Endodermal cell (in vitro differentiated cells): ENCODE results near the gene MBD6. TPM values are rescaled to one million over a fixed set of nuclear protein-coding genes. Genes with fewer than 3 reads are reported as not detected.
"Not testable (repeated sequence)": the region's sequence is repeated elsewhere in the genome, so short reads cannot be mapped to it uniquely, and the experiment has no call there.

ENCODE experiments used
- DNase-seq: peaks from one replicate; pipeline ENCODE4 v3.0.0-alpha.2; 2017
- H3K27ac ChIP-seq: 2 replicates; pipeline ENCODE4 v1.5.1; 2013; ENCODE audit warnings: mild to moderate bottlenecking, low read depth, low read length, moderate library complexity
- H3K27me3 ChIP-seq: 2 replicates; pipeline ENCODE4 v1.6.1; 2013; ENCODE audit warnings: mild to moderate bottlenecking, low read length, moderate library complexity; ENCODE audit not compliant: insufficient read depth, control insufficient read depth, poor library complexity, severe bottlenecking
- H3K36me3 ChIP-seq: 2 replicates; pipeline ENCODE4 v1.7.0; 2013; ENCODE audit warnings: mild to moderate bottlenecking, low read length, moderate library complexity; ENCODE audit not compliant: control insufficient read depth, insufficient read depth
- H3K4me1 ChIP-seq: one replicate; pipeline ENCODE4 v1.7.0; 2013; ENCODE audit warnings: low read length; ENCODE audit not compliant: control insufficient read depth, insufficient read depth
- H3K4me3 ChIP-seq: 2 replicates; pipeline ENCODE4 v1.5.1; 2013; ENCODE audit warnings: mild to moderate bottlenecking, low read length, moderate library complexity
- H3K9ac ChIP-seq: 2 replicates; pipeline ENCODE4 v1.6.1; 2013; ENCODE audit warnings: mild to moderate bottlenecking, low read length, moderate library complexity; ENCODE audit not compliant: poor library complexity, severe bottlenecking; ENCODE audit errors: extremely low read depth
- H3K9me3 ChIP-seq: 2 replicates; pipeline ENCODE4 v1.6.1; 2013; ENCODE audit warnings: mild to moderate bottlenecking, low read length, moderate library complexity; ENCODE audit not compliant: control insufficient read depth
- H3K27ac Mint-ChIP-seq: 2 replicates; pipeline ENCODE4 v1.8.0; 2020; ENCODE audit warnings: mixed read lengths
- H3K27me3 Mint-ChIP-seq: 2 replicates; pipeline ENCODE4 v1.8.0; 2021; ENCODE audit warnings: mild to moderate bottlenecking, mixed read lengths; ENCODE audit not compliant: insufficient read depth
- H3K36me3 Mint-ChIP-seq: 2 replicates; pipeline ENCODE4 v1.8.0; 2020; ENCODE audit warnings: low read depth, mixed read lengths
- H3K4me1 Mint-ChIP-seq: 2 replicates; pipeline ENCODE4 v1.8.0; 2020; ENCODE audit warnings: mixed read lengths
- H3K4me3 Mint-ChIP-seq: 2 replicates; pipeline ENCODE4 v1.8.0; 2020; ENCODE audit warnings: mild to moderate bottlenecking, moderate library complexity, mixed read lengths
- H3K9me3 Mint-ChIP-seq: 2 replicates; pipeline ENCODE4 v1.8.0; 2020; ENCODE audit warnings: mild to moderate bottlenecking, mixed read lengths
- CTCF ChIP-seq: fragments of 200-600 bp; sonication (generic); conservative IDR thresholded peaks from 2 replicates; pipeline ENCODE4 v1.5.0; 2021; ENCODE audit warnings: antibody characterized with exemption, mild to moderate bottlenecking
- WGBS, 2 experiments: methylation state at CpG; one replicate each; pipeline versions ENCODE4 v1.1.5 to v1.1.7; 2013; ENCODE audit warnings: missing lambda C conversion rate in 2 of 2, mixed read lengths in 1 of 2; ENCODE audit not compliant: insufficient coverage in 1 of 2, insufficient read length in 1 of 2; 5-methylcytosine and 5-hydroxymethylcytosine counted together
- total RNA-seq, 2 donors: library from RNA; stranded (reverse); fragmentation: NEBNext Ultra II Directional in 1 of 2; extraction: Animal tissue kit (Norgen Biotek cat#: 25700) in 1 of 2; gene quantifications; 2 replicates in 1 of 2; 3 replicates in 1 of 2; pipeline ENCODE4 v1.2.1, GENCODE V29; 2021

MBD6 gene
- total RNA-seq, 2 donors from 2014 or later, result 49.2 to 88.2 TPM

- DNase-seq, result no peak
- H3K4me3 ChIP-seq, result no peak overlapping the region
- no peaks in the 10 kb centered on the region for H3K27me3 Mint-ChIP-seq
- no peaks in the 10 kb centered on the region for H3K9me3 ChIP-seq
- H3K4me1 ChIP-seq, result peaks cover 10% of the 10 kb centered on the region
- TF ChIP-seq CTCF, result no peak
- H3K4me3 Mint-ChIP-seq, result no peak overlapping the region
- no peak overlapping the region for H3K27ac ChIP-seq
- no peak overlapping the region for H3K9ac ChIP-seq
- peaks cover 88% of the 10 kb centered on the region for H3K36me3 Mint-ChIP-seq
- H3K4me1 Mint-ChIP-seq, result peaks cover 26% of the 10 kb centered on the region
- peaks cover 12% of the 10 kb centered on the region for H3K9me3 Mint-ChIP-seq
- no peak overlapping the region for H3K27ac Mint-ChIP-seq
- WGBS, 2 experiments, result 96 to 100% methylated on average over 4 to 5 of the region's 5 CpGs
- H3K36me3 ChIP-seq, result peaks cover 94% of the 10 kb centered on the region
- H3K27me3 ChIP-seq, result no peaks in the 10 kb centered on the region
Measured at GRCh38 chr12:57513266-57513665, 9.4 kb upstream of the MBD6 start.

- not testable (repeated sequence) for H3K4me3 ChIP-seq, H3K27ac Mint-ChIP-seq, H3K27ac ChIP-seq, DNase-seq, H3K9me3 Mint-ChIP-seq, H3K9ac ChIP-seq, H3K4me3 Mint-ChIP-seq, H3K27me3 Mint-ChIP-seq, H3K27me3 ChIP-seq, H3K9me3 ChIP-seq
- 97 to 98% methylated on average over 5 to 6 of the region's 6 CpGs for WGBS, 2 experiments
- peaks cover 29% of the 10 kb centered on the region for H3K4me1 Mint-ChIP-seq
- peaks cover 87% of the 10 kb centered on the region for H3K36me3 Mint-ChIP-seq
- H3K36me3 ChIP-seq, result peaks cover 95% of the 10 kb centered on the region
- H3K4me1 ChIP-seq, result peaks cover 10% of the 10 kb centered on the region
Measured at GRCh38 chr12:57513677-57514076, 8.9 kb upstream of the MBD6 start.

- H3K4me3 Mint-ChIP-seq, DNase-seq, H3K9me3 Mint-ChIP-seq, H3K27me3 ChIP-seq, H3K9me3 ChIP-seq, H3K4me3 ChIP-seq, H3K9ac ChIP-seq, H3K27ac ChIP-seq, H3K27me3 Mint-ChIP-seq: not testable (repeated sequence)
- WGBS, 2 experiments, result 96 to 97% methylated on average over 4 to 9 of the region's 9 CpGs
- Mint-ChIP-seq H3K4me1 (peaks cover 34% of the 10 kb centered on the region), H3K27ac (peak overlapping the region; percentile 9), H3K36me3 (peaks cover 85% of the 10 kb centered on the region)
- Histone ChIP-seq H3K36me3 (peaks cover 94% of the 10 kb centered on the region), H3K4me1 (peaks cover 10% of the 10 kb centered on the region)
Measured at GRCh38 chr12:57514246-57514645, 8.4 kb upstream of the MBD6 start.

- Histone ChIP-seq H3K9me3 (no peaks in the 10 kb centered on the region), H3K9ac (no peak overlapping the region), H3K36me3 (peaks cover 90% of the 10 kb centered on the region), H3K4me3 (no peak overlapping the region), H3K27me3 (no peaks in the 10 kb centered on the region), H3K27ac (no peak overlapping the region), H3K4me1 (peaks cover 10% of the 10 kb centered on the region)
- Mint-ChIP-seq H3K27me3 (no peaks in the 10 kb centered on the region), H3K9me3 (no peaks in the 10 kb centered on the region), H3K27ac (peak overlapping the region; percentile 58), H3K36me3 (peaks cover 81% of the 10 kb centered on the region), H3K4me1 (peaks cover 37% of the 10 kb centered on the region), H3K4me3 (no peak overlapping the region)
- peak; percentile 59 for DNase-seq
- 89 to 97% methylated on average over 9 of the region's 9 CpGs for WGBS, 2 experiments
- no peak for TF ChIP-seq CTCF
Measured at GRCh38 chr12:57514720-57515407, 7.8 kb upstream of the MBD6 start.
